GM13976 (cell line): ENCODE results near the gene CD8B2.
"Not testable (repeated sequence)": the region's sequence is repeated elsewhere in the genome, so short reads cannot be mapped to it uniquely, and the experiment has no call there.

Experiments used
- DNase-seq: peaks from one replicate; pipeline ENCODE4 v3.0.0; 2012; ENCODE audit warnings: low spot score
- CTCF ChIP-seq: IDR thresholded peaks from 2 replicates; pipeline ENCODE4 v1.5.1; 2012; ENCODE audit warnings: borderline replicate concordance, mild to moderate bottlenecking; ENCODE audit not compliant: insufficient read depth; ENCODE audit errors: extremely low read depth, missing control alignments, control extremely low read depth
- in situ Hi-C: fragments of 300-500 bp; cut with MboI; formaldehyde crosslinking; loops from one replicate; pipeline ENCODE4 v1.12.0; 2022; ENCODE audit warnings: low sequenced_read_pairs, mixed read lengths, inconsistent platforms; ENCODE audit not compliant: unreplicated experiment

CD8B2 gene

GRCh38 chr2:106562268-106563186, 75.4 kb downstream of the CD8B2 start:
- TF ChIP-seq CTCF, result no peak
- DNase-seq, result no peak
- in situ Hi-C loops, result no loop called here

- in situ Hi-C loops, result no loop called here
- TF ChIP-seq CTCF, result no peak
- no peak for DNase-seq
Observed at GRCh38 chr2:106563195-106563594, 76.0 kb downstream of the CD8B2 start.

GRCh38 chr2:106565599-106565998, 78.4 kb downstream of the CD8B2 start:
- TF ChIP-seq CTCF, result no peak
- in situ Hi-C loops, result no loop called here
- DNase-seq, result no peak

GRCh38 chr2:106566050-106566449, 78.9 kb downstream of the CD8B2 start:
- TF ChIP-seq CTCF, result no peak
- no peak for DNase-seq
- in situ Hi-C loops, result no loop called here

GRCh38 chr2:106566484-106566883, 79.3 kb downstream of the CD8B2 start:
- in situ Hi-C loops, DNase-seq: not testable (repeated sequence)

GRCh38 chr2:106570316-106570715, 83.2 kb downstream of the CD8B2 start:
- DNase-seq, result no peak
- no peak for TF ChIP-seq CTCF
- in situ Hi-C loops, result no loop called here
